Measurements from ENCODE around the gene LRRN3.

DNA sequence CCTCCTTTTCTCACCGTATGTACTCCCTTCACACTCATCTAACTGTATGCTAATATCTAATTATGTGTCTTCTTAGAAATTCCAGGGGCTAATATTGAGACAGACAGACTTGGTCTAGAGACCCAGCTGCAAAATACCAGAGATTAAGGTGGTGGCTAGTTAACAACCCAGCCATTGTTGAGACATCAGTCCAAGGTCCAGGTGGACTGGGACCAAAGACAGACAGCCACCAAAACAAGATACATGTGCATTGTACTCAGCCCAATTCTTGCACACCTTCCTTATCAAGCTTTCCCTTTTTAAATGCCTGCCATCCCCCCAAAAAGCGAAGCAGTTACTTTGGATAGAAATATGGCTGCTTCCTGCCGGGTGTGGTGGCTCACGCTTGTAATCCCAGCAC is 43.3 kb upstream of the LRRN3 start:
- TF ChIP-seq POLR2A (IDR thresholded peaks at IDR 0.05; ENCODE audit: low read depth, low read length): no peak
- no peak for TF ChIP-seq SPI1 (IDR thresholded peaks at IDR 0.05; ENCODE audit: low read depth, low read length)
